H1 (cell line): ENCODE data around the gene TUG1. TPM values are rescaled to one million over a fixed set of nuclear protein-coding genes. Genes with fewer than 3 reads are reported as not detected.

Experiments
- BCL11A ChIP-seq, 2 experiments: IDR thresholded peaks; one replicate each; pipeline ENCODE4 v1.6.1; 2011; ENCODE audit warnings: low read depth in 2 of 2, low read length in 2 of 2, mild to moderate bottlenecking in 2 of 2
- CBX8 ChIP-seq: fragments of 300-800, 300-1000 bp; sonication (generic); IDR thresholded peaks from 2 replicates; pipeline ENCODE4 v1.7.1; 2016; ENCODE audit warnings: low read depth, low read length, borderline replicate concordance
- CHD7 ChIP-seq: fragments of 300-600 bp; sonication (generic); IDR thresholded peaks from 2 replicates; pipeline ENCODE4 v1.7.1; 2012; ENCODE audit warnings: low read length, moderate library complexity, mild to moderate bottlenecking, inconsistent platforms; ENCODE audit not compliant: insufficient replicate concordance
- MAFK ChIP-seq: IDR thresholded peaks from 2 replicates; pipeline ENCODE4 v1.6.1; 2012; ENCODE audit warnings: low read depth, mild to moderate bottlenecking, improper control_type of control experiment, low read length
- NANOG ChIP-seq: IDR thresholded peaks from 2 replicates; pipeline ENCODE4 v1.6.1; 2011; ENCODE audit warnings: low read length, low read depth, mild to moderate bottlenecking, inconsistent platforms; ENCODE audit not compliant: insufficient read depth, poor library complexity, severe bottlenecking
- PHF8 ChIP-seq: fragments of 200-600 bp; sonication (generic); conservative IDR thresholded peaks from 2 replicates; pipeline ENCODE4 v1.7.1; 2012; ENCODE audit warnings: low read depth, mild to moderate bottlenecking, inconsistent platforms, low read length, moderate library complexity
- SP1 ChIP-seq: IDR thresholded peaks from 2 replicates; pipeline ENCODE4 v1.6.1; 2011; ENCODE audit warnings: low read depth, low read length
- polyA plus RNA-seq, 7 experiments: library from polyadenylated mRNA; depleted of rRNA in 3 of 7; stranded (reverse) in 5 of 7; unstranded in 2 of 7; fragments of >200 nt in 5 of 7; fragments of 200-250 nt in 2 of 7; gene quantifications; 1 replicate in 5 of 7; 2 replicates in 1 of 7; 4 replicates in 1 of 7; pipeline versions ENCODE4 v1.2.1 to v1.2.3, GENCODE V29; 2011 to 2013; ENCODE audit warnings: missing spikeins in 2 of 7, mixed read lengths in 2 of 7
- total RNA-seq: library from RNA; stranded (reverse); fragmentation: NEBNext Ultra II Directional; extraction: Animal tissue kit (Norgen Biotek cat#: 25700); gene quantifications from 2 replicates; pipeline ENCODE4 v1.2.1, GENCODE V29; 2021

Gene TUG1
- total and polyA plus RNA-seq, 2 of the 8 experiments (the other 6 are each of a cell fraction or from before 2014, with no cell fraction given) = 119 to 129 TPM

GRCh38 chr22:30968924-30969531, at the start of gene TUG1 (continued):
- TF ChIP-seq CHD7 (no peak), CBX8 (no peak), SP1 (peak; percentile 81), MAFK (no peak), NANOG (no peak), BCL11A (IDR thresholded peaks at IDR 0.05; ENCODE audit: low read depth in 2 of 2, low read length in 2 of 2) (no peak), PHF8 (peak; percentile 83)
